Upper lobe of left lung (tissue), 6 donors: ENCODE measurements around the gene TMED8. TPM values are rescaled to one million over a fixed set of nuclear protein-coding genes. Genes with fewer than 3 reads are reported as not detected.

Experiments
- ATAC-seq, 2 donors: fragments of 200-7000 bp; cut with Tn5 transposase; one replicate each; pipeline ENCODE4 v1.9.1; 2022; ENCODE audit warnings: mild to moderate bottlenecking in 2 of 2, moderate library complexity in 2 of 2; ENCODE audit not compliant: low FRiP score in 2 of 2
- DNase-seq, 2 donors: peaks; one replicate each; pipeline ENCODE4 v3.0.0-alpha.2; 2019 to 2020
- H3K27ac ChIP-seq, 4 donors: fragments of 200-600 bp; sonication (generic); one replicate each; pipeline ENCODE4 v1.5.1; 2016 to 2019
- H3K27me3 ChIP-seq, 4 donors: fragments of 200-600 bp; sonication (generic); one replicate each; pipeline ENCODE4 v1.5.1; 2017 to 2019
- H3K36me3 ChIP-seq, 4 donors: fragments of 200-600 bp; sonication (generic); one replicate each; pipeline ENCODE4 v1.5.1; 2016 to 2019
- H3K4me1 ChIP-seq, 4 donors: fragments of 200-600 bp; sonication (generic); one replicate each; pipeline ENCODE4 v1.5.1; 2018 to 2019
- H3K4me3 ChIP-seq, 4 donors: fragments of 200-600 bp; sonication (generic); one replicate each; pipeline ENCODE4 v1.5.1; 2017 to 2019; ENCODE audit warnings: mild to moderate bottlenecking in 2 of 4, moderate library complexity in 1 of 4
- H3K9me3 ChIP-seq, 4 donors: fragments of 200-600 bp; sonication (generic); one replicate each; pipeline ENCODE4 v1.5.1; 2018 to 2019
- CTCF ChIP-seq, 6 experiments: fragments of 450-650 bp in 4 of 6; fragments of 200-600 bp in 2 of 6; sonication (generic) in 2 of 6; IDR thresholded peaks; one replicate each; pipeline ENCODE4 v1.5.1; 2016 to 2019; ENCODE audit warnings: antibody characterized with exemption in 6 of 6
- EP300 ChIP-seq, 4 donors: sonication (generic); formaldehyde crosslinking; IDR thresholded peaks; one replicate each; pipeline ENCODE4 v1.5.1; 2017; ENCODE audit warnings: antibody characterized with exemption in 4 of 4, control low read depth in 2 of 4
- POLR2A ChIP-seq, 4 donors: fragments of 450-650 bp; IDR thresholded peaks; one replicate each; pipeline ENCODE4 v1.5.1; 2016 to 2017; ENCODE audit warnings: antibody characterized with exemption in 4 of 4, mild to moderate bottlenecking in 2 of 4
- POLR2AphosphoS5 ChIP-seq, 2 donors: sonication (generic); formaldehyde crosslinking; IDR thresholded peaks; one replicate each; pipeline ENCODE4 v1.5.1; 2017; ENCODE audit warnings: antibody characterized with exemption in 2 of 2
- WGBS, 2 donors: methylation state at CpG; one replicate each; pipeline ENCODE4 v1.1.5; 2017 to 2018; 5-methylcytosine and 5-hydroxymethylcytosine counted together
- total RNA-seq, 6 donors: library from RNA; depleted of rRNA in 4 of 6; stranded (reverse); fragments of >200 nt in 4 of 6; gene quantifications; one replicate each; pipeline versions ENCODE4 v1.1.0 to v1.2.1, GENCODE V29; 2016 to 2021
- donor health status: DM: no; HTN: no; CAD: no; lungs with moderate emphysema.
- donor health status: DM: no; HTN: yes; CAD: no; lungs with severe emphysema.

TMED8 gene
- total RNA-seq, 6 donors from 2014 or later = 7.8 to 20.6 (median 11.2) TPM

- ATAC-seq (no peak), DNase-seq (no peak)
- no peaks in the 10 kb centered on the region for H3K4me1 ChIP-seq
- H3K9me3 ChIP-seq = no peaks in the 10 kb centered on the region
- H3K27ac ChIP-seq = no peak overlapping the region
- no peak overlapping the region for H3K4me3 ChIP-seq
- H3K27me3 ChIP-seq = no peaks in the 10 kb centered on the region
- H3K36me3 ChIP-seq = peaks cover 10 to 55% (median 23%) of the 10 kb centered on the region in 4 donors
- WGBS, 2 donors = 94 to 97% methylated on average over 2 of the region's 2 CpGs
- TF ChIP-seq EP300 (IDR thresholded peaks at IDR 0.05) (no peak), POLR2AphosphoS5 (IDR thresholded peaks at IDR 0.05) (no peak), CTCF (IDR thresholded peaks at IDR 0.05) (no peak), POLR2A (IDR thresholded peaks at IDR 0.05) (no peak)
These were observed 33.2 kb downstream of the TMED8 start for GRCh38 chr14:77343662-77344061.

- H3K4me1 ChIP-seq = no peaks in the 10 kb centered on the region
- DNase-seq = no peak
- H3K27ac ChIP-seq = no peak overlapping the region
- no peaks in the 10 kb centered on the region for H3K27me3 ChIP-seq
- H3K36me3 ChIP-seq = peaks cover 10 to 55% (median 23%) of the 10 kb centered on the region in 4 donors
- ATAC-seq = no peak
- H3K9me3 ChIP-seq = no peaks in the 10 kb centered on the region
- TF ChIP-seq POLR2A (IDR thresholded peaks at IDR 0.05) (no peak), POLR2AphosphoS5 (IDR thresholded peaks at IDR 0.05) (no peak), EP300 (IDR thresholded peaks at IDR 0.05) (no peak), CTCF (IDR thresholded peaks at IDR 0.05) (no peak)
- no peak overlapping the region for H3K4me3 ChIP-seq
- WGBS, 2 donors = 91 to 92% methylated on average over 10 of the region's 10 CpGs
These were observed 34.0 kb downstream of the TMED8 start for GRCh38 chr14:77342726-77343397.

- DNase-seq (no peak), ATAC-seq (no peak)
- Histone ChIP-seq H3K4me3 (no peak overlapping the region), H3K9me3 (no peaks in the 10 kb centered on the region), H3K27ac (no peak overlapping the region), H3K4me1 (no peaks in the 10 kb centered on the region), H3K27me3 (no peaks in the 10 kb centered on the region), H3K36me3 (peaks cover 10 to 52% (median 23%) of the 10 kb centered on the region in 4 donors)
- 89 to 93% methylated on average over 4 of the region's 4 CpGs for WGBS, 2 donors
- no peak for TF ChIP-seq CTCF (IDR thresholded peaks at IDR 0.05)
- no peak for TF ChIP-seq EP300 (IDR thresholded peaks at IDR 0.05)
- no peak for TF ChIP-seq POLR2A (IDR thresholded peaks at IDR 0.05)
- no peak for TF ChIP-seq POLR2AphosphoS5 (IDR thresholded peaks at IDR 0.05)
These were observed 36.5 kb downstream of the TMED8 start for GRCh38 chr14:77340389-77340788.

GRCh38 chr14:77339407-77339806 lies 37.5 kb downstream of the TMED8 start:
- no peaks in the 10 kb centered on the region for H3K9me3 ChIP-seq
- no peak overlapping the region for H3K4me3 ChIP-seq
- H3K4me1 ChIP-seq = no peaks in the 10 kb centered on the region
- WGBS, 2 donors = 96 to 100% methylated on average over 1 of the region's 1 CpG
- H3K36me3 ChIP-seq = peaks cover 12 to 52% (median 23%) of the 10 kb centered on the region in 4 donors
- ATAC-seq (no peak), DNase-seq (no peak)
- TF ChIP-seq CTCF (IDR thresholded peaks at IDR 0.05) = no peak
- H3K27me3 ChIP-seq = no peaks in the 10 kb centered on the region
- H3K27ac ChIP-seq = no peak overlapping the region

GRCh38 chr14:77338302-77338701 lies 38.6 kb downstream of the TMED8 start:
- no peak for TF ChIP-seq EP300 (IDR thresholded peaks at IDR 0.05)
- TF ChIP-seq POLR2AphosphoS5 (IDR thresholded peaks at IDR 0.05) = no peak
- TF ChIP-seq POLR2A (IDR thresholded peaks at IDR 0.05) = no peak
- no peak for TF ChIP-seq CTCF (IDR thresholded peaks at IDR 0.05)
- 88 to 96% methylated on average over 2 of the region's 2 CpGs for WGBS, 2 donors
- H3K4me1 ChIP-seq = no peaks in the 10 kb centered on the region
- H3K27ac ChIP-seq = no peak overlapping the region
- peaks cover 13 to 47% (median 23%) of the 10 kb centered on the region in 4 donors for H3K36me3 ChIP-seq
- no peak for ATAC-seq
- DNase-seq = no peak
- H3K27me3 ChIP-seq = no peaks in the 10 kb centered on the region
- H3K4me3 ChIP-seq = no peak overlapping the region
- H3K9me3 ChIP-seq = no peaks in the 10 kb centered on the region
